DND-41 (cell line): ENCODE data around the gene GTSE1.

Experiments used
- CTCF ChIP-seq: IDR thresholded peaks from 2 replicates; pipeline ENCODE4 v1.5.1; 2012; ENCODE audit warnings: borderline replicate concordance, low read length, moderate library complexity, mild to moderate bottlenecking; ENCODE audit not compliant: poor library complexity, severe bottlenecking; ENCODE audit errors: extremely low read depth
- EZH2 ChIP-seq: IDR thresholded peaks from 3 replicates; pipeline ENCODE4 v1.6.1; 2012; ENCODE audit warnings: borderline replicate concordance, low read depth, mild to moderate bottlenecking, moderate library complexity, low read length, inconsistent platforms; ENCODE audit not compliant: severe bottlenecking

- no peak for TF ChIP-seq CTCF
- no peak for TF ChIP-seq EZH2
These were observed 51.5 kb downstream of the GTSE1 start for GRCh38 chr22:46348099-46348695.
